Measurements from ENCODE around the gene ZNF415.
"Not testable (repeated sequence)": the region's sequence is repeated elsewhere in the genome, so short reads cannot be mapped to it uniquely, and the experiment has no call there.

ZNF415 gene

GRCh38 chr19:53132141-53132991, at the start of gene ZNF415:
Gene ZNF415, minus strand, starts transcription at chr19:53132910. Its CDS starts 10,234 bp downstream, at chr19:53122676.
- no peak for DNase-seq

GRCh38 chr19:53182202-53182601, 49.5 kb upstream of the ZNF415 start:
- no peak for DNase-seq

GRCh38 chr19:53177986-53178385, 45.3 kb upstream of the ZNF415 start:
- no peak for DNase-seq

- no peak for DNase-seq
Observed at GRCh38 chr19:53172889-53173288, 40.2 kb upstream of the ZNF415 start.

GRCh38 chr19:53165691-53166091, 33.0 kb upstream of the ZNF415 start:
- no peak for DNase-seq

GRCh38 chr19:53161123-53161522, 28.4 kb upstream of the ZNF415 start:
- no peak for DNase-seq

- no peak for DNase-seq
Observed at GRCh38 chr19:53160350-53160749, 27.6 kb upstream of the ZNF415 start.

DNA sequence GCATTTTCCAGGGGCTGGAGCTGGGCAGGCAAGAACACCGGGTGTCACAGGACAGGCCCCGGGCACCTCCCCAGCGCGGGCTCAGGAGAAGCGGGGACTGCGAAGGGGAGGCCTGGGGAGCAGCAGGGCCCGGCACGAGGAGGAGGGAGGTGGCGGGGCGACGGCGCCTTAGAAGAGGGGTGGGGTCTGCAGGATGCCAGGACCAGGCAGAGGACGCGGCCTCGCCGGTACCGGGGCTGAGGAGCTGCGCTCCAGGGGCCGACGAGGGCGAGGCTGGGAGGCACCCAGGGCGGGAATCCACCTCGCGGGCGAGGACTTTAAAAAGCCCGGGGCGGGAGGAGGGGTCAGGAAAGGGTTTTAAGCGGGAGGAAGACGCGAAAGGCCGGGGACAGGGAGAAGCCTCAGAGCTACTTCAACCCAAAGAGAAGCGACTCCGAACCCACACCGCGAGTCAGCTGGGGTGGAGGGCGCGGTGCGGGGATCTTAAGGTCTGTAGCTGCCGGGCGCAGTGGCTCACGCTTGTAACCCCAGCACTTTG, 25.5 kb upstream of the ZNF415 start:
- DNase-seq, result no peak

- no peak for DNase-seq
Observed at GRCh38 chr19:53157626-53158025, 24.9 kb upstream of the ZNF415 start.

GRCh38 chr19:53156850-53157249, 24.1 kb upstream of the ZNF415 start:
- no peak for DNase-seq

DNA sequence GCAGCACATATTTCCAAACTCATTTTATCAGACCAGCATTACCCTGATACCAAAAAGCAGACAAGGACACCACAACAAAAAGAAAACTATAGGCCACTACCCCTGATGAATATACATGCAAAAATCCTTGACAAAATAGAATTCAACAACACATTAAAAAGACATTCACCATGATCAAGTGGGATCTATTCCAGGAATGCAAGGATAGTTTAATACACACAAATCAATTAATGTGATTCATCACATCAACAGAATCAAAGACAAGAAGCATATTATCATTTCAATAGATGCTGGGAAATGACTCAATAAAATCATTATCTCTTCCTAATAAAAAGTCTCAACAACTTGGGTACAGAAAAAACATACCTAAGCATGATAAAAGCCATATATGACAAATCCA, 14.9 kb upstream of the ZNF415 start:
- DNase-seq, result no peak

DNA sequence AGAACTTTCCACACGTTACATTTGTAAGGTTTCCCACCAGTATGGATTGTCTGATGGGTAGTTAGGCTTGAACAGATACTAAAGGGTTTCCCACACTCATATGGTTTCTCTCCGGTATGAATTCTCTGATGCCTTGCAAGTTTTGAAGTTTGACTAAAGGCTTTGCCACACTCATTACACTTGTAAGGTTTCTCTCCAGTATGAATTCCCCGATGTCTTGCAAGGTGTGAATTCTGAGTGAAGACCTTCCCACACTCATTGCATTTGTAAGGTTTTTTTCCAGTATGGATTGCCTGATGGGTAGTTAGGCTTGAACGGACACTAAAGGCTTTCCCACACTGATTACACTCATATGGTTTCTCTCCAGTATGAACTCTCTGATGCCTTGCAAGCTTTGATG, 7.6 kb upstream of the ZNF415 start:
- DNase-seq, result no peak

- no peak for DNase-seq
Observed at GRCh38 chr19:53136432-53136831, 3.7 kb upstream of the ZNF415 start.

DNA sequence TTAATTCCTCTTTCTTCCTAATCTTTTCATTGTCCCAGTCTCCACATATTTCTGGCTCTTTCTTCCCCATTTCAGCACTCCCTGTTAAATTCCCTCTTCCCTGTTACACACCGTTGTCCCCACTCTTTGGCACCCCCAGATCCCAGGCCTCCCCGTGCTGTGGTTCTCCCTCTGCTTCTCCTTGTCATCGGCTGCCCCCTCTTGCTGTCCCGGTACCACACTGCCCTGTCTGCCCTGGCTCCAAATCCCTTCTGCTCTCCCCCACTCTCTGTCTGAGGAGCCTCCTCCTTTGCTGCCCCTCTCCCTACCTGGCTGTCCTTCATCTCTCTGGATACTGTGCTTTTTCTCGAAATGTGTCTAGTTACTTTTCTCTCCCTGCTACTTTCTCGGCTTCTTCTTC, 983 bp downstream of the ZNF415 start:
- DNase-seq, result no peak

GRCh38 chr19:53131085-53131590, 1.6 kb downstream of the ZNF415 start:
- DNase-seq, result no peak

DNA sequence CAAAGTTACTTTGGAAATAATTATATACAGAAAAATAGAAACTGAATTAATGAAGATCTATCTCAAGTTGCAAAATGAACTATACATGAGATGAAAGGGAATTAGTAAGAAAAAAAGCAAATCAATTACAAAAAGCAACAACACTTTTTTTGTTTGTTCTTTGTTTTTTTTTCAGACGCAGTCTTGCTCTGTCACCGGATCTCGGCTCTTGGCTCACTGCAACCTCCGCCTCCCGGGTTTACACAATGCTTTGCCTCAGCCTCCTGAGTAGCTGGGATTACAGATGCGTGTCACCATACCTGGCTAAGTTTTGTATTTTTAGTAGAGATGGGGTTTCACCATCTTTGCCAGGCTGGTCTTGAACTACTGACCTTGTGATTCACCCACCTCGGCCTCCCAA, 2.2 kb downstream of the ZNF415 start:
- DNase-seq, result no peak

DNA sequence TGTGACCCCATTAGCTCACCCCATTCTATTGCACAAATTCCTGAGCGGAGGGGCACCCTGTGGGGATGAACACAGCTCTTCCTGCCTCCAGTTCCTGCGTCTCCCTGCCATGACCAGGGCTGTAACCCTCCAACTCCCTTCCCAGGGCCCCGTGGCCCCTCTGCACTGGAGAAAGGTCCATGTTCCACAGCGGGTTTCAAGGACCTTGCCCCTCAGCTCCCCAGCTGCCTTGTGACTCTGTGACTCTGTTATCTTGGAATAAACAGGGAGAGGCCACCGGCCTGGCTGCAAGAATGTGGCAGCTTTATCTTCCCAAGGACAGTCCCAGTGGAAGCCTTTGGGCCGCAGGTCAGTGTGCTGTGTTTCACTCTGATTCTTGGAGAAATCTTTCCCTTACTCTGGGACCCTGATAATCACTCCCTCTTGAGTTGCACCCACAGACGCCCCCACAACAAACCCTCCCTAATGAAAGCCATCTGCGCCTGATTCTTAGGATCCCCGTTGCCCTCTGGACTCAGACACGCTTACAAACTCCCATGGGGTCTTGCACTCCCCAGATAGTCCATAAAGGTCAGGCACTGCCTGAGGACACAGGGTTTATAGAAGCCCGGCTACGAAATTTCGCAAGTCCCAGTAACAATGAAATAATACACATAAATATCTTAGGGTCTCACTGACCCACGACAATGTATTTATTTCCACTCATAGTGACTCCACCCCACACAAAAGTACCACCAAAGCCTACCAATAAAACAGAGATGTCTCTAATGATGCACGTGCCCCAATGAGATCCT, 5.8 kb downstream of the ZNF415 start:
- not testable (repeated sequence) for DNase-seq

DNA sequence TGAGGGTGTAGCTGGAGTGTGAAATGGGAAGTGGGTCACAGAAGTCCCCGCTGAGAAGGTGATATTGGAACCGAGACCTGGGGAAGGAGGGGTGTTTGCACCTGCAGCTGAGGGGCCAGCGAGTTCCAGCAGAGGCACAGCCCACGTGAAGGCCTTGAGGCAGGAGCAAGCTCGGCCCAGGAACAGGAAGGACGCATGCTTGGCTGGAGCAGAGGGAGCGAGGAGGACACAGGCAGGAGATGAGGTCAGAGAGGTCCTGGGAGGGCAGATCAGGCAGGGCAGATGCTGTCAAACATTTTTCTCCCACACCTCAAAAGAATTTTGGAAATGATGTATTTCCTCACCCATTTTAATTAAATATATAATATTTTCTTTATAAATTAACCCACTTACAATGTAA, 9.3 kb downstream of the ZNF415 start:
- DNase-seq, result no peak

DNA sequence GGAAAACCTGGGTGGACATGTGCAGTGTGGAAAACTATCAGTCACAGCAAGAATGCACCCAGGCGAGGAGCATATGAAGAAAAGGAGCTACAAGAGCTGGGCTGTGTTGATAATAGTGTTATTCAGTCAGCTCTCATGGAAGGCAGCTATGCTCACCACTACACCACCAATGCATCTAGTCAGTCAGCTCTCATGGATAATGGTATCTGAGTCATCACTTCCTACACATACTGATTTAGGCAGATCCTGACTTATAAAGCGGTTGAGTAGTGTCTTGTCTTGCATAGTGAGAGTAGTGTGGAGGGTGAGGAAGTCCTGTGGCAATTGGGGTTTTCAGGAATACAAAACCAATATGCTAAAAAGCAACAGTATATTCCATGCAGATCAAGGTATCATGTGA, 20.4 kb downstream of the ZNF415 start:
- DNase-seq, result no peak

DNA sequence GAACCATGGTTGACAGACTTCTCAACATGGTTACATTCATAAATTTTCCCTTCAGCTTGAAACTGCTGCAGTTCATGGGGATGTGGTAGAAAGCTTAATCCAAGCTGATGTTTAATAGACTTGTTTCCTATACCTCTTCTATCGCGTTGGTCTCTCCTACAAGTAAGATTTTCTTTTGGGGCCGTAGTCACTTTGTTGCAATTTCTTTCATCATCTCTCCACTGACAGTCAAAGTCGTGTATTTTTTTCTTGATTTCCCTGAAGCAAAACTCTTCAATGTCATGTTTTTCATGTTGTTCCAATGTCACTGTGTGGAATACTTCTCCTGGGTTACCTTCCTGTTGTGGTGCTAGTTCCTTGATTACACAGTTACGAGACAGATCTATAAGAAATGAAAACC, 23.2 kb downstream of the ZNF415 start:
- no peak for DNase-seq

- peak; percentile 92 for DNase-seq
Observed at GRCh38 chr19:53103234-53104203, 29.2 kb downstream of the ZNF415 start, which contains the start of gene ZNF160. Gene ZNF160, minus strand, starts transcription at chr19:53103422. Its CDS starts 17,146 bp downstream, at chr19:53086276.

- DNase-seq, result no peak
Observed at GRCh38 chr19:53102756-53103233, 29.9 kb downstream of the ZNF415 start.
